Astrocyte of the cerebellum (primary cell): ENCODE data around the gene PTPRU.

Experiments
- DNase-seq: peaks from one replicate; pipeline ENCODE4 v3.0.0-alpha.2; 2011; ENCODE audit warnings: low read depth
- H3K4me3 ChIP-seq: 2 replicates; pipeline ENCODE4 v1.5.1; 2011; ENCODE audit warnings: mild to moderate bottlenecking, low read depth, low read length, moderate library complexity
- CTCF ChIP-seq: IDR thresholded peaks from 2 replicates; pipeline ENCODE4 v1.5.1; 2012; ENCODE audit warnings: low read length, low read depth, moderate library complexity, mild to moderate bottlenecking; ENCODE audit errors: missing control alignments
- in situ Hi-C: cut with HindIII; loops from 2 replicates; pipeline ENCODE4 v1.10.0; 2017; ENCODE audit warnings: low sequenced_read_pairs

PTPRU gene

GRCh38 chr1:29247571-29248273 is 11.4 kb downstream of the PTPRU start:
- no peak for TF ChIP-seq CTCF
- H3K4me3 ChIP-seq, result no peak overlapping the region
- DNase-seq, result no peak
- in situ Hi-C loops, result loop anchor here (25.0 kb wide), 3 partner anchors 140 to 865 kb away; no protein-coding TSS in a partner anchor

GRCh38 chr1:29248409-29248808 is 12.1 kb downstream of the PTPRU start:
- no peak for DNase-seq
- no peak overlapping the region for H3K4me3 ChIP-seq
- TF ChIP-seq CTCF, result no peak
- in situ Hi-C loops, result loop anchor here (25.0 kb wide), 3 partner anchors 139 to 864 kb away; no protein-coding TSS in a partner anchor

GRCh38 chr1:29249170-29249691 is 12.9 kb downstream of the PTPRU start:
- DNase-seq, result no peak
- in situ Hi-C loops, result loop anchor here (25.0 kb wide), 3 partner anchors 138 to 863 kb away; no protein-coding TSS in a partner anchor
- H3K4me3 ChIP-seq, result no peak overlapping the region
- TF ChIP-seq CTCF, result no peak

GRCh38 chr1:29249951-29250581 is 13.7 kb downstream of the PTPRU start:
- DNase-seq, result no peak
- in situ Hi-C loops, result loop anchor here (25.0 kb wide), 3 partner anchors 137 to 862 kb away; no protein-coding TSS in a partner anchor
- no peak overlapping the region for H3K4me3 ChIP-seq
- no peak for TF ChIP-seq CTCF

GRCh38 chr1:29251164-29252124 is 15.1 kb downstream of the PTPRU start:
- in situ Hi-C loops, result no loop called here
- TF ChIP-seq CTCF, result no peak
- no peak overlapping the region for H3K4me3 ChIP-seq
- no peak for DNase-seq

- no peak overlapping the region for H3K4me3 ChIP-seq
- in situ Hi-C loops, result no loop called here
- no peak for TF ChIP-seq CTCF
- no peak for DNase-seq
These were observed 16.9 kb downstream of the PTPRU start for GRCh38 chr1:29253180-29253579.
